ENCODE data around the gene MGA. TPM values are rescaled to one million over a fixed set of nuclear protein-coding genes. Genes with fewer than 3 reads are reported as not detected.

Gene MGA
- total and polyA plus RNA-seq, 2 of the 8 experiments (the other 6 are each of a cell fraction or from before 2014, with no cell fraction given) = 7.6 to 53.2 TPM

GRCh38 chr15:41656188-41656587, 4.0 kb upstream of the MGA start:
- H3K79me1 ChIP-seq (ENCODE audit: low read depth, low read length) = no peaks in the 10 kb centered on the region
- FAIRE-seq (no peak), DNase-seq (ENCODE audit: low read depth in 1 of 2, low spot score in 2 of 2) (no peak)
- no peak overlapping the region for H2BK20ac ChIP-seq (ENCODE audit: low read length)
- peaks cover 0 to 6% of the 10 kb centered on the region in 2 experiments; a peak in 1 of 4 replicates for H3K79me2 ChIP-seq (ENCODE audit: control insufficient read depth in 1 of 2, insufficient read depth in 2 of 2, low read length in 2 of 2)
- WGBS, 2 experiments (ENCODE audit: extremely low coverage in 1 of 2, insufficient coverage in 1 of 2, insufficient read length in 1 of 2, insufficient replicate concordance in 2 of 2, low coverage in 1 of 2, low lambda C conversion rate in 2 of 2, missing lambda C conversion rate in 1 of 2) = 92% methylated on average over 2 of the region's 2 CpGs; no CpG with 5 or more reads in 1 of the 2 experiments
- H4K20me1 ChIP-seq (replicated peaks in 1 of 2; ENCODE audit: control insufficient read depth in 1 of 2, insufficient read depth in 2 of 2, low read length in 2 of 2) = peaks cover 0 to 3% of the 10 kb centered on the region in 2 experiments
- H4K5ac ChIP-seq (ENCODE audit: insufficient read length, low read depth, low read length) = no peak overlapping the region
- H3K27ac ChIP-seq (ENCODE audit: low read depth, low read length) = no peak overlapping the region
- no peak overlapping the region for H4K8ac ChIP-seq (ENCODE audit: extremely low read depth, insufficient read depth, low read length)
- no peak overlapping the region for H3K56ac ChIP-seq (replicated peaks; ENCODE audit: insufficient read length, low read depth, low read length)
- no peak overlapping the region for H2BK15ac ChIP-seq (ENCODE audit: low read length)
- H4K91ac ChIP-seq (replicated peaks; ENCODE audit: insufficient read length, low read length) = no peak overlapping the region
- H2BK5ac ChIP-seq (ENCODE audit: low read depth, low read length) = no peak overlapping the region
- no peak overlapping the region for H3K9ac ChIP-seq (replicated peaks in 1 of 4; ENCODE audit: extremely low read depth in 1 of 4, low read depth in 3 of 4, low read length in 3 of 4)
- peaks cover 8% of the 10 kb centered on the region for H3K23me2 ChIP-seq (ENCODE audit: low read depth, low read length)
- H3K27me3 ChIP-seq (replicated peaks in 1 of 4; ENCODE audit: control insufficient read depth in 3 of 4, extremely low read depth in 1 of 4, insufficient read depth in 3 of 4, low read length in 3 of 4) = peaks cover 0 to 12% (median 6%) of the 10 kb centered on the region in 4 experiments; a peak in 4 of 7 replicates
- no peak overlapping the region for H3K4me2 ChIP-seq (ENCODE audit: insufficient read depth in 1 of 2, low read depth in 2 of 2, low read length in 2 of 2)
- no peak overlapping the region for H3K14ac ChIP-seq (ENCODE audit: insufficient read length)
- TF ChIP-seq RFX5 (IDR thresholded peaks at IDR 0.05; ENCODE audit: borderline replicate concordance, low read depth, low read length) = no peak
- no peak for TF ChIP-seq EP300 (IDR thresholded peaks at IDR 0.05; ENCODE audit: borderline replicate concordance in 1 of 2, low read depth in 2 of 2, low read length in 2 of 2)
- no peak overlapping the region for H3K4ac ChIP-seq (replicated peaks; ENCODE audit: insufficient read length, low read depth, low read length)
- H2BK120ac ChIP-seq (replicated peaks; ENCODE audit: low read depth, low read length) = no peak overlapping the region
- H2AFZ ChIP-seq (ENCODE audit: low read length) = no peak overlapping the region
- ChIA-PET POLR2A (ENCODE audit: partially characterized antibody) (no interaction called here), CTCF (ENCODE audit: partially characterized antibody) (interaction anchor here (0.6 to 1.4 kb wide), 3 partner anchors 24 to 193 kb away, joined by 3 read pairs; no protein-coding TSS in a partner anchor)
- H3K9me3 ChIP-seq (ENCODE audit: insufficient read depth in 2 of 2, low read depth in 1 of 2, low read length in 1 of 2) = no peaks in the 10 kb centered on the region
- no peak overlapping the region for H3K18ac ChIP-seq (ENCODE audit: extremely low read depth, low read length)
- H2BK12ac ChIP-seq (ENCODE audit: low read depth, low read length) = no peak overlapping the region
- H2AK5ac ChIP-seq (ENCODE audit: low read depth, low read length) = no peak overlapping the region
- H3K36me3 ChIP-seq (ENCODE audit: control insufficient read depth in 2 of 4, insufficient read depth in 4 of 4, low read length in 3 of 4) = no peaks in the 10 kb centered on the region
- H3K4me1 ChIP-seq (replicated peaks in 1 of 4; ENCODE audit: control insufficient read depth in 3 of 4, insufficient read depth in 4 of 4, low read length in 3 of 4) = peaks cover 0 to under 1% (median 0%) of the 10 kb centered on the region in 4 experiments; a peak in 1 of 7 replicates
- H3K4me3 ChIP-seq (ENCODE audit: extremely low read depth in 1 of 4, insufficient read depth in 2 of 4, low read depth in 3 of 4, low read length in 4 of 4) = no peak overlapping the region
- no peak overlapping the region for H3K23ac ChIP-seq (ENCODE audit: insufficient read length)

All from H1 (cell line).